SU-DHL-6 (cell line): ENCODE results near the gene PPP1R13B.

Source experiments
- EZH2phosphoT487 ChIP-seq: fragments of 200-600 bp; sonication (generic), shearing (Covaris generic); conservative IDR thresholded peaks from 2 replicates; pipeline ENCODE4 v1.6.1; 2018; ENCODE audit warnings: mild to moderate bottlenecking, antibody characterized with exemption, low read length, moderate library complexity, mixed read lengths
- TF ChIP-seq, protein P1 (sequence below): fragments of 200-600 bp; sonication (generic); IDR thresholded peaks from one replicate; pipeline ENCODE4 v1.5.1; 2017; ENCODE audit warnings: antibody characterized with exemption, mild to moderate bottlenecking, low read length, moderate library complexity; ENCODE audit not compliant: insufficient read depth, poor library complexity, severe bottlenecking

DNA sequence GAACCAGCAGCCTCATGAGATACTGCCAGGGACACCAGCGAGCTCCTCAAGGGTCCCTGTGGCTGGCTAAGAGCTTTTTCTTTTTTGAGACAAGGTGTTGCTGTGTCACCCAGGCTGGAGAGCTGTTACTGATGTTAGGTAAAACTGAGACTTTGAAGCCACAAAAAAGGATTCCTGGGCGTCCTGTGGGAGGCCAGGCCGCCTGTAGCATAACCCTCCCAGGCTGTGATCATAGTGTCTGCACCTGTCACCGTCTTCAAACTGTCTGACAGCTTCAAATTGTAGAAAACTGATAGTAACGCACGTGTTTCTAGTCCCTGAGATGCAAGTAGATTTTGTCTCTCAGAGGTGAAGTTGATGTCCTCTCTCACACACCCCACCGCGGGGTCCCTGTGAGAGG is 127.6 kb downstream of the PPP1R13B start:
- TF ChIP-seq, protein P1, sequence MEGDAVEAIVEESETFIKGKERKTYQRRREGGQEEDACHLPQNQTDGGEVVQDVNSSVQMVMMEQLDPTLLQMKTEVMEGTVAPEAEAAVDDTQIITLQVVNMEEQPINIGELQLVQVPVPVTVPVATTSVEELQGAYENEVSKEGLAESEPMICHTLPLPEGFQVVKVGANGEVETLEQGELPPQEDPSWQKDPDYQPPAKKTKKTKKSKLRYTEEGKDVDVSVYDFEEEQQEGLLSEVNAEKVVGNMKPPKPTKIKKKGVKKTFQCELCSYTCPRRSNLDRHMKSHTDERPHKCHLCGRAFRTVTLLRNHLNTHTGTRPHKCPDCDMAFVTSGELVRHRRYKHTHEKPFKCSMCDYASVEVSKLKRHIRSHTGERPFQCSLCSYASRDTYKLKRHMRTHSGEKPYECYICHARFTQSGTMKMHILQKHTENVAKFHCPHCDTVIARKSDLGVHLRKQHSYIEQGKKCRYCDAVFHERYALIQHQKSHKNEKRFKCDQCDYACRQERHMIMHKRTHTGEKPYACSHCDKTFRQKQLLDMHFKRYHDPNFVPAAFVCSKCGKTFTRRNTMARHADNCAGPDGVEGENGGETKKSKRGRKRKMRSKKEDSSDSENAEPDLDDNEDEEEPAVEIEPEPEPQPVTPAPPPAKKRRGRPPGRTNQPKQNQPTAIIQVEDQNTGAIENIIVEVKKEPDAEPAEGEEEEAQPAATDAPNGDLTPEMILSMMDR, result no peak
- no peak for TF ChIP-seq EZH2phosphoT487
